ENCODE measurements around the gene ASCL5.

ASCL5 gene

DNA sequence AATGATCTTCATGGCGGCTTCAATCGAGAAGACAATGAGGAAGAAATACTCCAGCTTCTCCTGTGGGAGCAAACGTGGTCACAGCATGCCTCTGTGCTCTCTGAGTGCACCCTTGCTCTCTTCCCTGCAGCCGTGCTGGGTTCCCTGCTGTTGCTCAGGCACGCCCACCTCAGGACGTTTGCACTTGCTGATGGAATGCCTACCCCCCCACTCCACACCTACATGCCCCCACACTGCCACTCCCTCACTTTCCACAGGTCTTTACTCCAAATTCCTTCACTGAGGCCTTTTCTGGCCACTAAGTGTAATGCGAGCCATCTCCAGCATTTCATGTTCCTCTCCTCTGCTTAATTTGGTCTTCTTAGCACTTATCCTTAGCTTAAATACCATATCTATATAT is 33.0 kb downstream of the ASCL5 start:
- DNase-seq (no peak), ATAC-seq (ENCODE audit: insufficient read depth, low read depth) (no peak)
- H3K27ac ChIP-seq (ENCODE audit: low read length): no peak overlapping the region
- no peaks in the 10 kb centered on the region for H3K4me1 ChIP-seq (ENCODE audit: insufficient read depth, low read length)
- TF ChIP-seq, protein P1, sequence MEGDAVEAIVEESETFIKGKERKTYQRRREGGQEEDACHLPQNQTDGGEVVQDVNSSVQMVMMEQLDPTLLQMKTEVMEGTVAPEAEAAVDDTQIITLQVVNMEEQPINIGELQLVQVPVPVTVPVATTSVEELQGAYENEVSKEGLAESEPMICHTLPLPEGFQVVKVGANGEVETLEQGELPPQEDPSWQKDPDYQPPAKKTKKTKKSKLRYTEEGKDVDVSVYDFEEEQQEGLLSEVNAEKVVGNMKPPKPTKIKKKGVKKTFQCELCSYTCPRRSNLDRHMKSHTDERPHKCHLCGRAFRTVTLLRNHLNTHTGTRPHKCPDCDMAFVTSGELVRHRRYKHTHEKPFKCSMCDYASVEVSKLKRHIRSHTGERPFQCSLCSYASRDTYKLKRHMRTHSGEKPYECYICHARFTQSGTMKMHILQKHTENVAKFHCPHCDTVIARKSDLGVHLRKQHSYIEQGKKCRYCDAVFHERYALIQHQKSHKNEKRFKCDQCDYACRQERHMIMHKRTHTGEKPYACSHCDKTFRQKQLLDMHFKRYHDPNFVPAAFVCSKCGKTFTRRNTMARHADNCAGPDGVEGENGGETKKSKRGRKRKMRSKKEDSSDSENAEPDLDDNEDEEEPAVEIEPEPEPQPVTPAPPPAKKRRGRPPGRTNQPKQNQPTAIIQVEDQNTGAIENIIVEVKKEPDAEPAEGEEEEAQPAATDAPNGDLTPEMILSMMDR (IDR thresholded peaks at IDR 0.05; ENCODE audit: borderline replicate concordance, extremely low read depth, low read length, poor library complexity, severe bottlenecking): no peak
- no peak for TF ChIP-seq EZH2 (IDR thresholded peaks at IDR 0.05; ENCODE audit: borderline replicate concordance, low read depth, low read length, severe bottlenecking)
- H3K4me3 ChIP-seq (ENCODE audit: low read depth in 1 of 2, low read length in 2 of 2): no peak overlapping the region
- H3K9ac ChIP-seq (ENCODE audit: low read depth, low read length): no peak overlapping the region
- no peaks in the 10 kb centered on the region for H3K9me3 ChIP-seq (ENCODE audit: insufficient read depth, low read length, severe bottlenecking)
- no peaks in the 10 kb centered on the region for H3K36me3 ChIP-seq (ENCODE audit: insufficient read depth, low read length)
- no peak overlapping the region for H2AFZ ChIP-seq (ENCODE audit: low read depth, low read length)
- H4K20me1 ChIP-seq (ENCODE audit: insufficient read depth, low read length): 0 out of 2 replicates have a peak, but pooled peaks cover 5% of the 10 kb centered on the region
- H3K27me3 ChIP-seq (ENCODE audit: insufficient read depth, low read length, poor library complexity): peaks cover 6% of the 10 kb centered on the region
- no peak overlapping the region for H3K4me2 ChIP-seq (ENCODE audit: insufficient read depth, low read length)
- no peaks in the 10 kb centered on the region for H3K79me2 ChIP-seq (ENCODE audit: insufficient read depth, low read length)

GRCh38 chr1:201093561-201093960 is 33.4 kb downstream of the ASCL5 start:
- ATAC-seq (ENCODE audit: insufficient read depth, low read depth): no peak
- no peak overlapping the region for H3K4me2 ChIP-seq (ENCODE audit: insufficient read depth, low read length)
- 0 out of 2 replicates have a peak, but pooled peaks cover 4% of the 10 kb centered on the region for H4K20me1 ChIP-seq (ENCODE audit: insufficient read depth, low read length)
- H3K4me1 ChIP-seq (ENCODE audit: insufficient read depth, low read length): no peaks in the 10 kb centered on the region
- peaks cover 6% of the 10 kb centered on the region for H3K27me3 ChIP-seq (ENCODE audit: insufficient read depth, low read length, poor library complexity)
- no peak overlapping the region for H3K9ac ChIP-seq (ENCODE audit: low read depth, low read length)
- no peak for TF ChIP-seq EZH2 (IDR thresholded peaks at IDR 0.05; ENCODE audit: borderline replicate concordance, low read depth, low read length, severe bottlenecking)
- TF ChIP-seq, protein P1 (IDR thresholded peaks at IDR 0.05; ENCODE audit: borderline replicate concordance, extremely low read depth, low read length, poor library complexity, severe bottlenecking): no peak
- no peak overlapping the region for H2AFZ ChIP-seq (ENCODE audit: low read depth, low read length)
- DNase-seq: no peak
- H3K27ac ChIP-seq (ENCODE audit: low read length): no peak overlapping the region
- H3K79me2 ChIP-seq (ENCODE audit: insufficient read depth, low read length): no peaks in the 10 kb centered on the region
- H3K9me3 ChIP-seq (ENCODE audit: insufficient read depth, low read length, severe bottlenecking): no peaks in the 10 kb centered on the region
- H3K4me3 ChIP-seq (ENCODE audit: low read depth in 1 of 2, low read length in 2 of 2): no peak overlapping the region
- no peaks in the 10 kb centered on the region for H3K36me3 ChIP-seq (ENCODE audit: insufficient read depth, low read length)

- Histone ChIP-seq H3K27me3 (ENCODE audit: insufficient read depth, low read length, poor library complexity) (peaks cover 6% of the 10 kb centered on the region), H3K4me3 (ENCODE audit: low read depth in 1 of 2, low read length in 2 of 2) (no peak overlapping the region), H3K9ac (ENCODE audit: low read depth, low read length) (no peak overlapping the region), H3K9me3 (ENCODE audit: insufficient read depth, low read length, severe bottlenecking) (no peaks in the 10 kb centered on the region), H3K79me2 (ENCODE audit: insufficient read depth, low read length) (no peaks in the 10 kb centered on the region), H4K20me1 (ENCODE audit: insufficient read depth, low read length) (no peaks in the 10 kb centered on the region), H3K27ac (ENCODE audit: low read length) (no peak overlapping the region), H3K4me1 (ENCODE audit: insufficient read depth, low read length) (no peaks in the 10 kb centered on the region), H3K36me3 (ENCODE audit: insufficient read depth, low read length) (no peaks in the 10 kb centered on the region), H2AFZ (ENCODE audit: low read depth, low read length) (no peak overlapping the region), H3K4me2 (ENCODE audit: insufficient read depth, low read length) (no peak overlapping the region)
- TF ChIP-seq, protein P1 (IDR thresholded peaks at IDR 0.05; ENCODE audit: borderline replicate concordance, extremely low read depth, low read length, poor library complexity, severe bottlenecking): no peak
- no peak for TF ChIP-seq EZH2 (IDR thresholded peaks at IDR 0.05; ENCODE audit: borderline replicate concordance, low read depth, low read length, severe bottlenecking)
- no peak for ATAC-seq (ENCODE audit: insufficient read depth, low read depth)
- no peak for DNase-seq
These were observed 34.2 kb downstream of the ASCL5 start for GRCh38 chr1:201092738-201093137.

DNA sequence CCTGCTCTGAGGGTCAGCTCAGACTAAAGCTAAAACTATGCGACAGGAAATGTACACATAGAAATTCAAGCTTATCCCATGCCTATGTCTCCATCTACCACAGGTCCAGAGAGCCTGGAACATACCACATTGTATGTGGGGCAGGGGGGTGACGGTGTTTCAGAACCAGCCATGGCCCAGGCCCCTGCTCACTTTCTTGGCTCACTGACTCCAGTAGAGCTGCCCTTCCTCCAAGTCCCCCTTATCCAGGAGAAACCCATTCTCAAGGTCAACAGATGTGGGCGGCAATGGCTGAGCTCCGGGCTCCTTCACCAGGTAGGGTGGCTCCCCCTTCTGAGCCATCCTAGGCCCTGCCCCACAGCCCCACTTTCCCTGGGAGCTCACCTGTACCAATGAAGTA is 35.7 kb downstream of the ASCL5 start:
- TF ChIP-seq EZH2 (IDR thresholded peaks at IDR 0.05; ENCODE audit: borderline replicate concordance, low read depth, low read length, severe bottlenecking): no peak
- TF ChIP-seq, protein P1 (IDR thresholded peaks at IDR 0.05; ENCODE audit: borderline replicate concordance, extremely low read depth, low read length, poor library complexity, severe bottlenecking): no peak
- peaks cover 6% of the 10 kb centered on the region for H3K27me3 ChIP-seq (ENCODE audit: insufficient read depth, low read length, poor library complexity)
- DNase-seq: no peak

More for the DNA sequence above, 35.7 kb downstream of the ASCL5 start:
- H3K4me2 ChIP-seq (ENCODE audit: insufficient read depth, low read length): no peak overlapping the region
- H4K20me1 ChIP-seq (ENCODE audit: insufficient read depth, low read length): no peaks in the 10 kb centered on the region
- H2AFZ ChIP-seq (ENCODE audit: low read depth, low read length): no peak overlapping the region
- H3K79me2 ChIP-seq (ENCODE audit: insufficient read depth, low read length): no peaks in the 10 kb centered on the region
- H3K36me3 ChIP-seq (ENCODE audit: insufficient read depth, low read length): no peaks in the 10 kb centered on the region
- H3K4me3 ChIP-seq (ENCODE audit: low read depth in 1 of 2, low read length in 2 of 2): no peak overlapping the region
- H3K27ac ChIP-seq (ENCODE audit: low read length): no peak overlapping the region
- no peak overlapping the region for H3K9ac ChIP-seq (ENCODE audit: low read depth, low read length)
- H3K9me3 ChIP-seq (ENCODE audit: insufficient read depth, low read length, severe bottlenecking): no peaks in the 10 kb centered on the region
- H3K4me1 ChIP-seq (ENCODE audit: insufficient read depth, low read length): no peaks in the 10 kb centered on the region
- ATAC-seq (ENCODE audit: insufficient read depth, low read depth): no peak

All from DND-41 (cell line).